Left lung (tissue), 10 donors: Measurements from ENCODE around the gene STAB2. TPM values are rescaled to one million over a fixed set of nuclear protein-coding genes. Genes with fewer than 3 reads are reported as not detected.

Source experiments
- ATAC-seq: fragments of 200-7000 bp; cut with Tn5 transposase; one replicate; pipeline ENCODE4 v1.9.1; 2020; ENCODE audit warnings: moderate library complexity
- DNase-seq, 4 donors: peaks; one replicate each; pipeline ENCODE4 v3.0.0-alpha.2; 2013 to 2020
- H3K27ac ChIP-seq, 2 donors: fragments of 200-600 bp; sonication (generic) in 1 of 2; one replicate each; pipeline versions ENCODE4 v1.5.0 to v1.8.0; 2020 to 2021
- H3K27me3 ChIP-seq, 2 donors: fragments of 200-600 bp; sonication (generic) in 1 of 2; one replicate each; pipeline versions ENCODE4 v1.5.0 to v1.8.0; 2020 to 2021
- H3K36me3 ChIP-seq, 2 donors: fragments of 200-600 bp; sonication (generic) in 1 of 2; one replicate each; pipeline versions ENCODE4 v1.5.0 to v1.8.0; 2020 to 2021
- H3K4me1 ChIP-seq, 2 donors: fragments of 200-600 bp; one replicate each; pipeline ENCODE4 v1.8.0; 2021
- H3K4me3 ChIP-seq, 2 donors: fragments of 200-600 bp; sonication (generic) in 1 of 2; one replicate each; pipeline versions ENCODE4 v1.5.0 to v1.8.0; 2020 to 2021; ENCODE audit warnings: mild to moderate bottlenecking in 1 of 2
- H3K9me3 ChIP-seq, 2 donors: fragments of 200-600 bp; sonication (generic) in 1 of 2; one replicate each; pipeline versions ENCODE4 v1.5.0 to v1.8.0; 2020 to 2021
- CTCF ChIP-seq, 2 donors: fragments of 200-600 bp; sonication (generic) in 1 of 2; IDR thresholded peaks; one replicate each; pipeline versions ENCODE4 v1.5.0 to v1.8.0; 2021; ENCODE audit warnings: antibody characterized with exemption in 2 of 2
- intact Hi-C, 2 donors: fragments of 100-400 bp; cut with DNase I; formaldehyde crosslinking; loops; one replicate each; pipeline versions ENCODE4 v1.11.2 to v1.14.2; 2022
- polyA plus RNA-seq, 6 donors: library from polyadenylated mRNA; unstranded; fragments of 120-200 nt; gene quantifications; one replicate each; pipeline ENCODE4 v1.2.1, GENCODE V29; 2013; ENCODE audit not compliant: insufficient read length in 6 of 6
- total RNA-seq, 2 donors: library from RNA; stranded (reverse); fragmentation: NEBNext Ultra II Directional; extraction: Animal tissue kit (Norgen Biotek cat#: 25700); gene quantifications; one replicate each; pipeline ENCODE4 v1.2.1, GENCODE V29; 2021
- donor health status: DM: no; HTN: yes; CAD: no.
- donor health status: DM: no; HTN: no; CAD: no.

Gene STAB2
- total and polyA plus RNA-seq, 8 donors, result 1.3 to 41.9 (median 31.5) TPM

GRCh38 chr12:103751600-103751999, 164.5 kb downstream of the STAB2 start:
- no peak for ATAC-seq
- H3K27ac ChIP-seq, result no peak overlapping the region
- H3K36me3 ChIP-seq, result no peaks in the 10 kb centered on the region
- H3K4me1 ChIP-seq, result no peaks in the 10 kb centered on the region
- TF ChIP-seq CTCF (IDR thresholded peaks at IDR 0.05), result no peak
- no peak for DNase-seq
- intact Hi-C loops, result no loop called here
- H3K4me3 ChIP-seq, result no peak overlapping the region
- no peaks in the 10 kb centered on the region for H3K9me3 ChIP-seq
- no peaks in the 10 kb centered on the region for H3K27me3 ChIP-seq

GRCh38 chr12:103755425-103755824, 168.4 kb downstream of the STAB2 start:
- no peaks in the 10 kb centered on the region for H3K27me3 ChIP-seq
- no peak for DNase-seq
- H3K4me3 ChIP-seq, result no peak overlapping the region
- no peak overlapping the region for H3K27ac ChIP-seq
- no peaks in the 10 kb centered on the region for H3K4me1 ChIP-seq
- no peaks in the 10 kb centered on the region for H3K36me3 ChIP-seq
- intact Hi-C loops, result no loop called here
- no peak for TF ChIP-seq CTCF (IDR thresholded peaks at IDR 0.05)
- ATAC-seq, result no peak
- no peaks in the 10 kb centered on the region for H3K9me3 ChIP-seq

- Histone ChIP-seq H3K9me3 (no peaks in the 10 kb centered on the region), H3K4me3 (no peak overlapping the region), H3K36me3 (no peaks in the 10 kb centered on the region), H3K27me3 (no peaks in the 10 kb centered on the region), H3K27ac (no peak overlapping the region), H3K4me1 (no peaks in the 10 kb centered on the region)
- intact Hi-C loops, result no loop called here
- DNase-seq (no peak), ATAC-seq (no peak)
- no peak for TF ChIP-seq CTCF (IDR thresholded peaks at IDR 0.05)
These were observed 169.4 kb downstream of the STAB2 start for GRCh38 chr12:103756443-103756842.

- intact Hi-C loops, result no loop called here
- H3K4me3 ChIP-seq, result no peak overlapping the region
These were observed 170.2 kb downstream of the STAB2 start for GRCh38 chr12:103757248-103757647.

More at GRCh38 chr12:103757248-103757647, 170.2 kb downstream of the STAB2 start:
- DNase-seq (no peak), ATAC-seq (no peak)
- Histone ChIP-seq H3K36me3 (no peaks in the 10 kb centered on the region), H3K9me3 (no peaks in the 10 kb centered on the region), H3K27me3 (no peaks in the 10 kb centered on the region), H3K4me1 (no peaks in the 10 kb centered on the region), H3K27ac (no peak overlapping the region)
- no peak for TF ChIP-seq CTCF (IDR thresholded peaks at IDR 0.05)
